8988T (cell line): ENCODE data around the gene SHMT2.

ENCODE experiments used
- DNase-seq: peaks from one replicate; pipeline ENCODE4 v3.0.0; 2011

SHMT2 gene

GRCh38 chr12:57229046-57229633 is 371 bp upstream of the SHMT2 start:
- no peak for DNase-seq

- DNase-seq: no peak
Measured at GRCh38 chr12:57230381-57231155, 1.1 kb downstream of the SHMT2 start.

GRCh38 chr12:57231276-57232021 is 1.9 kb downstream of the SHMT2 start:
- no peak for DNase-seq

GRCh38 chr12:57232156-57232756 is 2.7 kb downstream of the SHMT2 start:
- DNase-seq: no peak

- no peak for DNase-seq
Measured at GRCh38 chr12:57233357-57234232, 4.1 kb downstream of the SHMT2 start.

GRCh38 chr12:57234233-57234570 is 4.7 kb downstream of the SHMT2 start:
- DNase-seq: no peak

GRCh38 chr12:57234571-57235016 is 5.1 kb downstream of the SHMT2 start:
- no peak for DNase-seq

GRCh38 chr12:57235017-57235727 is 5.7 kb downstream of the SHMT2 start:
- no peak for DNase-seq

- no peak for DNase-seq
Measured at GRCh38 chr12:57235728-57236131, 6.2 kb downstream of the SHMT2 start.

GRCh38 chr12:57236201-57236924 is 6.9 kb downstream of the SHMT2 start:
- DNase-seq: no peak

- DNase-seq: no peak
Measured at GRCh38 chr12:57236925-57237595, 7.5 kb downstream of the SHMT2 start.

- DNase-seq: no peak
Measured at GRCh38 chr12:57237596-57237931, 8.1 kb downstream of the SHMT2 start.

- no peak for DNase-seq
Measured at GRCh38 chr12:57237932-57238853, 8.7 kb downstream of the SHMT2 start.

GRCh38 chr12:57238854-57239554 is 9.5 kb downstream of the SHMT2 start:
- DNase-seq: peak; percentile 97

- DNase-seq: no peak
Measured at GRCh38 chr12:57239587-57240065, 10.1 kb downstream of the SHMT2 start.

- DNase-seq: no peak
Measured at GRCh38 chr12:57240066-57240921, 10.8 kb downstream of the SHMT2 start.

- DNase-seq: no peak
Measured at GRCh38 chr12:57240926-57241401, 11.5 kb downstream of the SHMT2 start.
